Uterus (tissue), 4 donors: ENCODE data around the gene E2F6. TPM values are rescaled to one million over a fixed set of nuclear protein-coding genes. Genes with fewer than 3 reads are reported as not detected.

Experiments used
- DNase-seq, 2 donors: peaks; one replicate each; pipeline ENCODE4 v3.0.0-alpha.2; 2019 to 2020
- H3K27ac ChIP-seq, 2 donors: fragments of 200-600 bp; sonication (generic); 1 replicate in 1 of 2; 2 replicates in 1 of 2; pipeline ENCODE4 v1.5.1; 2016 to 2018
- H3K27me3 ChIP-seq, 2 donors: fragments of 200-600 bp; sonication (generic); one replicate each; pipeline ENCODE4 v1.5.1; 2018 to 2019; ENCODE audit warnings: control low read depth in 1 of 2
- H3K36me3 ChIP-seq, 2 donors: fragments of 200-600 bp; sonication (generic); one replicate each; pipeline ENCODE4 v1.5.1; 2019; ENCODE audit warnings: control low read depth in 1 of 2
- H3K4me1 ChIP-seq, 2 donors: fragments of 200-600 bp; sonication (generic); one replicate each; pipeline ENCODE4 v1.5.1; 2018 to 2019; ENCODE audit warnings: control low read depth in 1 of 2
- H3K4me3 ChIP-seq, 2 donors: fragments of 200-600 bp; sonication (generic); 1 replicate in 1 of 2; 2 replicates in 1 of 2; pipeline ENCODE4 v1.5.1; 2018 to 2019; ENCODE audit warnings: mild to moderate bottlenecking in 1 of 2
- H3K9me3 ChIP-seq, 2 donors: fragments of 200-600 bp; sonication (generic); one replicate each; pipeline ENCODE4 v1.5.1; 2019; ENCODE audit warnings: control low read depth in 1 of 2
- POLR2A ChIP-seq, 2 donors: fragments of 450-650 bp; IDR thresholded peaks; one replicate each; pipeline ENCODE4 v1.6.1; 2016; ENCODE audit warnings: antibody characterized with exemption in 2 of 2, mild to moderate bottlenecking in 1 of 2, moderate library complexity in 1 of 2
- intact Hi-C: fragments of 100-400 bp; cut with DNase I; formaldehyde crosslinking; loops from one replicate; pipeline ENCODE4 v1.15.1; 2023; ENCODE audit warnings: low total_unique reads
- total RNA-seq, 4 donors: library from RNA; depleted of rRNA in 3 of 4; stranded (reverse); fragments of >200 nt in 3 of 4; gene quantifications; one replicate each; pipeline versions ENCODE4 v1.1.0 to v1.2.4, GENCODE V29; 2014 to 2023
- TF ChIP-seq, protein P1 (sequence below), 4 experiments: fragments of 200-600 bp in 2 of 4; fragments of 450-650 bp in 2 of 4; sonication (generic) in 2 of 4; IDR thresholded peaks; one replicate each; pipeline ENCODE4 v1.5.1; 2016 to 2019; ENCODE audit warnings: antibody characterized with exemption in 4 of 4, mild to moderate bottlenecking in 2 of 4, moderate library complexity in 1 of 4
- donor health status: DM: yes; HTN: yes; CAD: no.

Gene E2F6
- total RNA-seq, 4 donors from 2014 or later, result 10.2 to 25.0 (median 20.7) TPM

GRCh38 chr2:11458753-11459152 lies 7.2 kb downstream of the E2F6 start:
- H3K27ac ChIP-seq, result no peak overlapping the region
- no peaks in the 10 kb centered on the region for H3K9me3 ChIP-seq
- intact Hi-C loops, result no loop called here
- no peak overlapping the region for H3K4me3 ChIP-seq
- H3K27me3 ChIP-seq, result no peaks in the 10 kb centered on the region
- H3K36me3 ChIP-seq, result no peaks in the 10 kb centered on the region
- TF ChIP-seq POLR2A (IDR thresholded peaks at IDR 0.05), result no peak
- TF ChIP-seq, protein P1, sequence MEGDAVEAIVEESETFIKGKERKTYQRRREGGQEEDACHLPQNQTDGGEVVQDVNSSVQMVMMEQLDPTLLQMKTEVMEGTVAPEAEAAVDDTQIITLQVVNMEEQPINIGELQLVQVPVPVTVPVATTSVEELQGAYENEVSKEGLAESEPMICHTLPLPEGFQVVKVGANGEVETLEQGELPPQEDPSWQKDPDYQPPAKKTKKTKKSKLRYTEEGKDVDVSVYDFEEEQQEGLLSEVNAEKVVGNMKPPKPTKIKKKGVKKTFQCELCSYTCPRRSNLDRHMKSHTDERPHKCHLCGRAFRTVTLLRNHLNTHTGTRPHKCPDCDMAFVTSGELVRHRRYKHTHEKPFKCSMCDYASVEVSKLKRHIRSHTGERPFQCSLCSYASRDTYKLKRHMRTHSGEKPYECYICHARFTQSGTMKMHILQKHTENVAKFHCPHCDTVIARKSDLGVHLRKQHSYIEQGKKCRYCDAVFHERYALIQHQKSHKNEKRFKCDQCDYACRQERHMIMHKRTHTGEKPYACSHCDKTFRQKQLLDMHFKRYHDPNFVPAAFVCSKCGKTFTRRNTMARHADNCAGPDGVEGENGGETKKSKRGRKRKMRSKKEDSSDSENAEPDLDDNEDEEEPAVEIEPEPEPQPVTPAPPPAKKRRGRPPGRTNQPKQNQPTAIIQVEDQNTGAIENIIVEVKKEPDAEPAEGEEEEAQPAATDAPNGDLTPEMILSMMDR (IDR thresholded peaks at IDR 0.05), result no peak
- DNase-seq, result no peak
- peaks cover 0 to 4% of the 10 kb centered on the region in 2 donors for H3K4me1 ChIP-seq

- no peak for DNase-seq
- Histone ChIP-seq H3K4me1 (no peaks in the 10 kb centered on the region), H3K4me3 (no peak overlapping the region), H3K36me3 (no peaks in the 10 kb centered on the region), H3K9me3 (no peaks in the 10 kb centered on the region), H3K27me3 (no peaks in the 10 kb centered on the region), H3K27ac (no peak overlapping the region)
- no peak for TF ChIP-seq POLR2A (IDR thresholded peaks at IDR 0.05)
- TF ChIP-seq, protein P1 (IDR thresholded peaks at IDR 0.05), result no peak
- intact Hi-C loops, result no loop called here
These were observed 8.0 kb downstream of the E2F6 start for GRCh38 chr2:11457935-11458334.

- no peak overlapping the region for H3K4me3 ChIP-seq
- intact Hi-C loops, result no loop called here
- no peaks in the 10 kb centered on the region for H3K9me3 ChIP-seq
- DNase-seq, result no peak
- H3K27ac ChIP-seq, result no peak overlapping the region
- H3K36me3 ChIP-seq, result no peaks in the 10 kb centered on the region
- no peak for TF ChIP-seq POLR2A (IDR thresholded peaks at IDR 0.05)
- TF ChIP-seq, protein P1 (IDR thresholded peaks at IDR 0.05), result no peak
- no peaks in the 10 kb centered on the region for H3K27me3 ChIP-seq
- no peaks in the 10 kb centered on the region for H3K4me1 ChIP-seq
These were observed 9.7 kb downstream of the E2F6 start for GRCh38 chr2:11456251-11456650.

- TF ChIP-seq, protein P1 (IDR thresholded peaks at IDR 0.05), result no peak
- no peak for TF ChIP-seq POLR2A (IDR thresholded peaks at IDR 0.05)
- intact Hi-C loops, result no loop called here
- H3K36me3 ChIP-seq, result no peaks in the 10 kb centered on the region
- no peaks in the 10 kb centered on the region for H3K9me3 ChIP-seq
- no peak overlapping the region for H3K4me3 ChIP-seq
- H3K4me1 ChIP-seq, result no peaks in the 10 kb centered on the region
- no peaks in the 10 kb centered on the region for H3K27me3 ChIP-seq
- no peak overlapping the region for H3K27ac ChIP-seq
- no peak for DNase-seq
These were observed 11.1 kb downstream of the E2F6 start for GRCh38 chr2:11454824-11455223.

DNA sequence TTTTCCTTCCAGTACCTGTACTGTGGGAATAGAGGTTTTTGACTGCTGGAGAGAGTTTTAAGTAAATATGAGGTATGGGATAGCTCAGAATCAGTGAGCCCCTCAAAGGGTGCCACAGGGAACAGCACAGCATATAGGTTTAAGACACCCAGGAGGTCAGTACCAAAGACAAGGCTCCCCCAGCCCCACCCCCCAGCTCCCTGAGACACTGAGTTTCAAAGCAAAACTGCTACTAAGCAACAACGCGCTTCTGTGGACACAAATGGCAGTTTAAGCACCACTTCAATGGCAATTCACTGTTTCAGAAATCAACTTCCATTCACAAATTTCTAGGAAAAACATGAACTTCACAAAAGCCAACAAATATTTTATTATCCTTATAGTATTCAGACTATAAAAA lies 15.2 kb downstream of the E2F6 start:
- Histone ChIP-seq H3K27ac (no peak overlapping the region), H3K36me3 (peaks cover 0 to 3% of the 10 kb centered on the region in 2 donors), H3K4me1 (no peaks in the 10 kb centered on the region), H3K27me3 (no peaks in the 10 kb centered on the region), H3K9me3 (no peaks in the 10 kb centered on the region), H3K4me3 (no peak overlapping the region)
- no peak for TF ChIP-seq POLR2A (IDR thresholded peaks at IDR 0.05)
- TF ChIP-seq, protein P1 (IDR thresholded peaks at IDR 0.05), result no peak
- DNase-seq, result no peak
- intact Hi-C loops, result no loop called here
